HG02885 (cell line): ENCODE results near the gene DNAJC7.
"Not testable (repeated sequence)": the region's sequence is repeated elsewhere in the genome, so short reads cannot be mapped to it uniquely, and the experiment has no call there.

Experiments used
- ATAC-seq: cut with Tn5 transposase; IDR thresholded peaks from one replicate; pipeline ENCODE4 v1.9.1; 2021; ENCODE audit warnings: mild to moderate bottlenecking; ENCODE audit not compliant: unreplicated experiment, poor library complexity

The DNAJC7 gene

GRCh38 chr17:41962111-41962510, 55.1 kb downstream of the DNAJC7 start:
- ATAC-seq: no peak

- no peak for ATAC-seq
These were observed 57.7 kb downstream of the DNAJC7 start for GRCh38 chr17:41959336-41960095.

- ATAC-seq: no peak
These were observed 58.3 kb downstream of the DNAJC7 start for GRCh38 chr17:41959030-41959335.

- no peak for ATAC-seq
These were observed 59.3 kb downstream of the DNAJC7 start for GRCh38 chr17:41957869-41958439.

GRCh38 chr17:41957031-41957868, 60.0 kb downstream of the DNAJC7 start:
- no peak for ATAC-seq

- no peak for ATAC-seq
These were observed 60.7 kb downstream of the DNAJC7 start for GRCh38 chr17:41956522-41956921.

- ATAC-seq: no peak
These were observed 68.3 kb downstream of the DNAJC7 start for GRCh38 chr17:41948762-41949460.

GRCh38 chr17:41944943-41945342, 72.3 kb downstream of the DNAJC7 start:
- no peak for ATAC-seq

- ATAC-seq: no peak
These were observed 73.7 kb downstream of the DNAJC7 start for GRCh38 chr17:41943492-41943891.

- ATAC-seq: no peak
These were observed 74.4 kb downstream of the DNAJC7 start for GRCh38 chr17:41942626-41943373.

GRCh38 chr17:41941168-41941567, 76.1 kb downstream of the DNAJC7 start:
- no peak for ATAC-seq

GRCh38 chr17:41939693-41940090, 77.5 kb downstream of the DNAJC7 start:
- no peak for ATAC-seq

GRCh38 chr17:41939044-41939692, 78.1 kb downstream of the DNAJC7 start:
- no peak for ATAC-seq

- ATAC-seq: no peak
These were observed 79.0 kb downstream of the DNAJC7 start for GRCh38 chr17:41937970-41938954.

GRCh38 chr17:41935641-41936040, 81.6 kb downstream of the DNAJC7 start:
- ATAC-seq: no peak

GRCh38 chr17:41932816-41933389, 84.3 kb downstream of the DNAJC7 start:
- ATAC-seq: no peak

- ATAC-seq: not testable (repeated sequence)
These were observed 85.5 kb downstream of the DNAJC7 start for GRCh38 chr17:41931715-41932114.

- ATAC-seq: not testable (repeated sequence)
These were observed 86.4 kb downstream of the DNAJC7 start for GRCh38 chr17:41930833-41931156.
